Urothelium cell line (cell line): ENCODE measurements around the gene KCNC4.
A peak's percentile ranks its signal among the peaks of the same experiment; 100 is the strongest.

Experiments used
- DNase-seq: peaks from one replicate; pipeline ENCODE4 v3.0.0; 2011; ENCODE audit warnings: low spot score, mixed read lengths
- FAIRE-seq: peaks from 2 replicates; lab custom pipeline; 2011; peaks lifted over from hg19 to GRCh38; lab: Jason Lieb, UNC

Gene KCNC4

GRCh38 chr1:110229348-110230001 is 19.4 kb downstream of the KCNC4 start:
- DNase-seq (no peak), FAIRE-seq (no peak)

DNA sequence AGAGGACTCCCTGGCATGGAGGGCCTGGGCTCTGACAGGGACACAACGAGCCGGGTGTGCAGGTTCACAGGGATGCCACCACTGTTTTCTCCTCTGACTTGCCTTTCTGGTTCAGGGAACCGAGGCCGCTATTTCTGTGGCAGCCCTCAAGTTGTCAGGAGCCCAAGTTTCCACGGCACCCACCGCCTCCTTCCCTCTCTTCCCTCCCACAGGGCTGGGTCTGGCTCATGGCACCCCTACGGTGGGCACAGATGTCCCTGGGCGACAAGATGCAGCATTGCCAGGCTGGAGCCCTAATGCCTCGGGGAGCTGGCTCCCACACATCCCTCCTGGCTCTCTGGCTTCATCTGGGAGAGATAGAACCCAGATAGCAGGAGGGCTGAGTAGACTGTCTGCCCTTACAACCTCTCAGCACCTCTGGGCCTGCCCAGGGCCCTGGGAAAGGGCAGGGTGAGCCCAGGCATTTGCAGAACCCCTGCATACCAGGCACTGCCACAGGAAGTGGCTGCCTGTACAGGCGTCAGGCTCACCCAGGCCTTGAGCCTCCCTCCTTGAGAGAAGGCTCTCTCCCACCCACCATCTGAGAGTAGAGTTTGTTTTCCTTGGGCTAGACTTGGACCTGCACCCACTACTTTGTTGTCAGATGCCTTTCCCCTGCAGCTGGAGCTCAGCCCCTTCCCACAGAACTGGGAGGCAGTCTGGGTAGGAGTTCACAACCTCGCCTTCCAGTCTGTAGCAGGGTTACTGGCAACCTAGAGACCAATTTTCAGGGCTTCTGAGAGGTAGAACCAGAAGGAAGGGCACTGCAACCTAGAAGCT is 20.5 kb downstream of the KCNC4 start:
- FAIRE-seq = no peak
- no peak for DNase-seq

DNA sequence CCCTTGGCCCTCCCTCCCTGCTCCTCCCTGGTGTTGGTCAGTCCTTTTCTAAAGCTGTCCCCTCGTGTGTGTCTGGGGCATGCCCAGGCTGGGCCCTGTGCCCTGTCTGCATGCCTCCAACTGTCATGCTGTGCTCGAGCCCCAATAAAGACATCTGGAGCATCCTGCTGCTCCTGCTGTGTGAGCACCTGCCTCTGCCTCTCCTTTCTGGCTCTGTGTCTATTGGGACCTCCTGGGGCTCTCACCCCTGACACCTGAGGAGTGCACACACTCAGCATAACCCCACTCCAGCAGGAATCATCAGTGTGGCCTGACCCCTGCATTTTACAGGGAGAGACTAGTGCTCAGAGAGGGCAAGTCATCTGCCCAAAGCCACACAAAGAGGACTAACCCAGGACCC is 23.7 kb downstream of the KCNC4 start:
- DNase-seq = no peak
- FAIRE-seq = no peak

GRCh38 chr1:110234691-110235090 is 24.6 kb downstream of the KCNC4 start:
- FAIRE-seq = no peak
- no peak for DNase-seq

DNA sequence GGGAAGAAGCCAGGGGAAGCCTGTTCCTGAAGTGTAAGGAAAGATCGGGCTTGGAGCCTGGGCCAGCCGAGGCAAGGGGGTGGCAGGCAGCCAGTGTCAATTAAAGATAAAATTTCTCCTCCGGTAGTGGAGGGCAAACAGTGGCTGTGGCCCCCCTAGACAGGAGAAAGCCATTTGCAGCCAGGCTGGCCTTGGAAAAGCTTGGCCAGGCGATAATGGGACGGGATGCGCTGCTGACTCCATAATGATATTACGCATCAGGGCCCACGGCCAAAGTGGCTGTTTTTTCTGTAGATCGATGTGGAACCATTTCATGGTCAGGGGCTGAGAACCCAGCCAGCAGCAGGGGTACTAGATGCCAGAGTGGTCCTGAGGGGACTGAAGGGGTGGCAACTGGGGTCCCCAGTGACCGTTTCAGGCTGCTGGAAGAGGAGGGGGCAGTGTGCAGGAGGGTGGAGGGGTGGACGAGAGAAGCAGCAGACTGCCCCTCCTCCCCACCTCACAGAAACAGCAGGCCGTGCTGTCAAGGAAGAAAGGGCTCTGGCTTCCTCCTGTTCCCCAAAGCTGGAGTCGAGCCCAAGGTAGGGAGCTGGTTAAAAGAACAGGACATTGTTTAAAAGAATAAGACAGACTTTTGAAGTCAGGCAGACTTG is 25.2 kb downstream of the KCNC4 start:
- no peak for FAIRE-seq

DNA sequence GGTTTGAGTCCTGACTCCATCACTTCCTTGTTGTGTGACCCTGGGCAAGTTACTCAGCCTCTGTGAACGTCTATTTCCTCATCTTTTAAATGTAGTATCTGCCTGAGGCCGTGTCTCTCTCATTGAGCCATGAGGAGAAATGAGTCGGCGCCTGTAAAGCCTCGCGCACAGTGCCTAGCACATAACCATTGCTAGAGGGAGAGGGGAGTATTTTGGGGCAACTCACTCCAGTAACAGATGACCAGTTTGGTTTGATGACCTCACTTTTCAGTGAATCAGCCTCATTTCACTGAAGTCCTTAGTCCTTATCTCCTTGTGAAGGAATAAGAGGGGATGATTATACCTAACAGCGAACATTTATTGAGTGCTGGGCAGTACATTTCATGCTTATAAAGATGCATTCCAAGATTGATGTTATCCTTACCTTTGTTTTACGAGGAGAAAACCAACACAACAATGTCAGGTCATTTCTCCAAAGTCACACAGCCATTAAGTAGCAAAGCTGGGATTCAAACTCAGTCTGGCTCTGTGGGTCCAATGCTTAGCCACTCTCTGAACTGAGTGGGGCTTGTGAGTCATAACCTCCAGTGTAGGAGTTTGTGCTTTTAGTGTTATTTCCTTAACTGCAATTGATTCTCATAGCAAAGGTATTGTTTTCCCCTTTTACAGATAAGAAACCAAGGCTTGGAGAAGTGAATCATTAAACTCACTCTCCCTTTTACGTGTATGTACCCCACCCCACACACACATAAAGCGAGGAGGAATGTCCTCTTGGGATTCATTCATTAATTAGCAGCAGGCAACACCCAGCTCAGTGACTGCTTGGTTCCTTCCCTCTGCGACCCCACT is 25.9 kb downstream of the KCNC4 start:
- FAIRE-seq (no peak), DNase-seq (no peak)

More for the DNA sequence above, 25.2 kb downstream of the KCNC4 start:
- DNase-seq = no peak

DNA sequence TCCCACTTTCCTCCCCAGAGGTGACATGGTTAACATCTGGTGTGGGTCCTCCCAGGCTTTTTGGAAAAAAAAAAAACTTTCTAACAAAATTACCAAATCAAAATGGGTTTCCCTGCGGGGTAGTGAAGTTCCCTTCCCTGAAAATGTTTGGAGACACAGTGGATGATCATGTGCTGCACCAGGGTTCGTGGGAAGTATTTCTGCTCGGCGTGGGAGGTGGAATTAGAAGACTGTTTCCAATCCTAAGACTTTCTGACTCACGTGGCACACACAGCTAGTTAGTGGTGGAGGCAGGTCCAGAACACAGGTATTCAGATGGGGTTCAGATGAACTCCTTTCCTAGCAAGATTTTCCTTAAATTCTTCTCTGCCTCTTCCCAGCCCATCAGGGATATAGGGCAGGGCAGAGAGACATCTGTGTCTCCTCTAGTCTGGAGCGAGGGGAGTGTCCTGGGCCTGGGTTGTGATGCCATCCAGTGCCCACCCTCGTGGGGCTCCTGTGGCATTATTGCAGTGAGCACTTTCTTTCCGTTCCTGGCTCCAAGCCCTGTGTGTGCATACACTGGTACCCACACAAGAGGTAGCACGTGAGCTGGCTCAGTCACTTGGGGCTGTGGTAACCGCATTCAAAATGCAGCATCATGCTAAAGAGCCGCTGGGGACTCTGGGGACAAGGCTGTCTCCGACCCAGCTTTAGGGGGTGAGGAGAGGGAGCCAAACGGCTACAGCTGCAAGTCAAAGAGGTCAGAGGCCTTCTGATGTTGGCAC is 27.5 kb downstream of the KCNC4 start:
- FAIRE-seq (no peak), DNase-seq (no peak)

DNA sequence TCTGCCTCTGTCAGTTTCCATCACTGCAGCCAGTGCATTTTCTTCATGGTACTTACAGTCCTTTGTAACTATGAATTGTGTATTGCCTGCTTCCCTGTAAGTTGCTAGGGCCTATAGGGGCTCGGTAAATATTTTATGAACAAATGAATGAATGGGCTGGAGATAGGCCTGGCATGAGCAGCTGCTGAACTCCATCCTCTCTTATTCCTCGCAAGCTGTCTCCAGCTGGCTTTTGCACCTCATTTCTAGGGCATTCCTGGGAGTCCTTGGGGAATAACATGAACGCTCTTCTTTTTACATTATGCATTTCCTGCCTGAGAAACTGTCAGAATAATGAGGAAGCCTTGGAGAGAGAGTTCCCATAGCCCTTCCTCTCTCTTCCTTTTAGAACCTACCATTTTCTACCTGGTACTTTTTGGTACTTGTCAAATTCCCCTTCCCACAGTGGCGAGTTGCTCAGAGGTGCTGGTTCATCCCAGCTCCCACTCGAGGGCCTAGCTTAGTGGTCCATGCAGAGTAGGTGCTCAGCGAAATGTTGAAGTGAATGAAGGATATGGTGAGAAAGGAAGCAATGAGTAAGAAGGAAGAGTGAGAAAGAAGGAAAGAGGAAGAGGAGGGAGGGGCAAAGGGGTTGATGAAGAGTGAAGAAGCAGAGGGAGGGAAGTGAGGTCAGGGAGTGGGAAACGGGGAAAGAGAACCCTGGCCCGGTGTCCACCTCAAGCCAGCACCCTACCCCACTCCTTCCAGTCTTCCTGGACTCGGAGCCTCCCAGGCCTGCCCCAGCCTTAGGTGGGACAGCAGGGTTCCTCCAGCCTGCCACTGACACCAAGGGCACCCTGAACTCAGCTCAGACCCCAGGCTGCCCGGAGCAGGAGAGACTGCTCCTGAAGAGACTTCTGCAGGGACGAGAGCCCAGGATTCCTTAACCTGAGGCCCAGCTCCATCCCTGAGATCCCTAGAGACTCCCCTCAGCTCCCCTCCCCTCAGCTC is 29.6 kb downstream of the KCNC4 start:
- DNase-seq = no peak

GRCh38 chr1:110240476-110241210 is 30.5 kb downstream of the KCNC4 start:
- FAIRE-seq = no peak

More for the DNA sequence above, 29.6 kb downstream of the KCNC4 start:
- no peak for FAIRE-seq

GRCh38 chr1:110241516-110241915 is 31.4 kb downstream of the KCNC4 start:
- DNase-seq (no peak), FAIRE-seq (no peak)

More at GRCh38 chr1:110240476-110241210, 30.5 kb downstream of the KCNC4 start:
- no peak for DNase-seq

DNA sequence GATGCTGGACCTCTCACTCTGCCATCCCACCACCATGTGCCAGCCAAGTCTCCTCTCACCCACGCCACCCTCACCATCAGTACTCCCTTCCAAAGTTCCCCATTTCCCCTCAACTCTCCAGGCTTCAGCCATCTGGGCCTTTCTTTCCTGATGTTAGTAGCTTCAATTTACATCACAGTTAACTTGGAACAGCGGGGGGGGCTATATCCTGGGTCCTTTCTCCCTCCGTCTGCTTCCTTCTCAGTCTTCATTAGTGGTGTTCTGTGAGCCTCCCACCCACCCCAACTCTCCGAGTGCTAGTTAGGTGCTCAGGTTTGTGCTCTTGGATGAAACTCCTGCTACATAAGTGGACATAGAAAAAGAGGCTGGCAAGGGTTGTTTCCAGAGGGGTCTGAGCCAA is 31.9 kb downstream of the KCNC4 start:
- FAIRE-seq (no peak), DNase-seq (no peak)

DNA sequence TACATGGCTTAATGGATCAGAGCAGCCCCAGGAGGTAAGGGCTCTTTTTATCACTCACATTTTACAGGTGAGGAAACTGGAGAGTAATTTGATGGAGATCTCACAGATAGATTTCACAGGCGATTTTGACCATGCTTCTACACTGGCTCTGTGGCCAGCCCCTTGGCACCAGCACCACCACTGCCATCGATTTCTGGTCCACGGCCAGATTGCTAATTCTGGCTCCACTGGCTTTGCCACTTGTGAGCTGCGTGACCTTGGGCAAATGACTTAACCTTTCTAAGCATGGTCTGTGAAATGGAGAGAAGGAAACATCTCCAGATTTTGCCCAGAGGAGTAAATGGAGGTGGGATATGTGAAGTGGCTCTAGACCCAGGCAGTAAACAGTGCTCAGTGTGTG is 32.6 kb downstream of the KCNC4 start:
- FAIRE-seq = no peak
- no peak for DNase-seq

- FAIRE-seq (no peak), DNase-seq (no peak)
Measured at GRCh38 chr1:110243146-110243545, 33.0 kb downstream of the KCNC4 start.

GRCh38 chr1:110243574-110243973 is 33.5 kb downstream of the KCNC4 start:
- FAIRE-seq = no peak
- no peak for DNase-seq

GRCh38 chr1:110245876-110246620 is 35.9 kb downstream of the KCNC4 start:
- FAIRE-seq = no peak

GRCh38 chr1:110248746-110249145 is 38.6 kb downstream of the KCNC4 start:
- DNase-seq = no peak
- FAIRE-seq = no peak

More at GRCh38 chr1:110245876-110246620, 35.9 kb downstream of the KCNC4 start:
- no peak for DNase-seq

DNA sequence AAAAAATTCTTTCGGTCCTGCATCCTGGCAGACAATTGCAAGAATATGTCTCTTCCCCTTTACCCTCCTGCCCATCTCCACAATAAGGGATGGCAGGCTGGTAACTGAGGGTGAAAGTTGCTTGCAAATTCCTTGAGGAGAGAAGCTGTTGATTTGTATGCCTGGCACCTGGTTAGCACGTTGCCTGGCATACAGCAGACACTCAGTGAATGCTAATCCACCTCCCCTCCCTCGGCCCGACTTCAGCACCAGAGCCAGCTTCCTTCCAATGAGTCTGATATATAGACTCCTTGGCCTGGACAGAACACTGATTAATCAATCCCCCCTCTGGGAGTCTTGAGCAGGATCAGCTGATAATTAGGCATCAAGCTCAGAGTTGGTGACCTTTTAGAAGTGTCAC is 39.1 kb downstream of the KCNC4 start:
- DNase-seq (no peak), FAIRE-seq (peak; percentile 42)
